ENCODE data around the gene UPF3A. TPM values are rescaled to one million over a fixed set of nuclear protein-coding genes. Genes with fewer than 3 reads are reported as not detected.
A peak's percentile ranks its signal among the peaks of the same experiment; 100 is the strongest.
"Not testable (repeated sequence)": the region's sequence is repeated elsewhere in the genome, so short reads cannot be mapped to it uniquely, and the experiment has no call there.

UPF3A gene
- total RNA-seq, 1 donor from 2014 or later = 19.5 TPM

DNA sequence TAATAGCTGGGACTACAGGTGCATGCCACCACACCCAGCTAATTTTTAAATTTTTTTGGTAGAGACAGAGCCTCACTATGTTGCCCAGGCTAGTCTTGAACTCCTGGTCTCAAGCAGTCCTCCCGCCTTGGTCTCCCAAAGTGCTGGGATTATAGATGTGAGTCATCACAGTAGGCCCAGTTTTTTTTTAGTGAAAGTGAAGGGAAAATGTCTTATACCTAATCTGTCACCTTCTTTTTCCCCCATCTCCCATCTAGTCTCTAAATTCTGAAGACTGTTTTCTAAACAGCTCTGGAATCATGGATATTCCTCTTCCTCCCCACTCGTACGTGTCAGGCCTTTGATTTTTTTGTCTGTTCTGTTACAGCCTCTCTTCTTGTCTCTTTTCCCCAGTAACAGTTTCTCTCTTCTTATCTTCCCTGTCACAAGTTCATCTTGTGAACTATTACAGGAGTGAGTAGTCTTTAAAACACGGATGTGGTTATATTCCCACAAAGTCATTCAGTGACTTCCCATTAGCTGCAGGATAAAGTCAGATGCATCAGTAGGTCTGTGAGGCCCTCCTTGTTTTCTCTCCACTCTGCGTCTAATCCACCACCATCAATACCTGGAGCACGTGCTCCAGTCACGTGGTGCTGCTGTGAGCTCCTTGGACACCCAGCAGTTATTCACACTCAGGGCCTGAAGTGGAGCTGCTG lies 43.8 kb upstream of the UPF3A start:
- H3K4me3 ChIP-seq (ENCODE audit: low read depth, low read length) = no peak overlapping the region
- TF ChIP-seq, protein P1, sequence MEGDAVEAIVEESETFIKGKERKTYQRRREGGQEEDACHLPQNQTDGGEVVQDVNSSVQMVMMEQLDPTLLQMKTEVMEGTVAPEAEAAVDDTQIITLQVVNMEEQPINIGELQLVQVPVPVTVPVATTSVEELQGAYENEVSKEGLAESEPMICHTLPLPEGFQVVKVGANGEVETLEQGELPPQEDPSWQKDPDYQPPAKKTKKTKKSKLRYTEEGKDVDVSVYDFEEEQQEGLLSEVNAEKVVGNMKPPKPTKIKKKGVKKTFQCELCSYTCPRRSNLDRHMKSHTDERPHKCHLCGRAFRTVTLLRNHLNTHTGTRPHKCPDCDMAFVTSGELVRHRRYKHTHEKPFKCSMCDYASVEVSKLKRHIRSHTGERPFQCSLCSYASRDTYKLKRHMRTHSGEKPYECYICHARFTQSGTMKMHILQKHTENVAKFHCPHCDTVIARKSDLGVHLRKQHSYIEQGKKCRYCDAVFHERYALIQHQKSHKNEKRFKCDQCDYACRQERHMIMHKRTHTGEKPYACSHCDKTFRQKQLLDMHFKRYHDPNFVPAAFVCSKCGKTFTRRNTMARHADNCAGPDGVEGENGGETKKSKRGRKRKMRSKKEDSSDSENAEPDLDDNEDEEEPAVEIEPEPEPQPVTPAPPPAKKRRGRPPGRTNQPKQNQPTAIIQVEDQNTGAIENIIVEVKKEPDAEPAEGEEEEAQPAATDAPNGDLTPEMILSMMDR (conservative IDR thresholded peaks at IDR 0.05; ENCODE audit: low read depth, low read length) = no peak
- DNase-seq (ENCODE audit: low read depth) = no peak

DNA sequence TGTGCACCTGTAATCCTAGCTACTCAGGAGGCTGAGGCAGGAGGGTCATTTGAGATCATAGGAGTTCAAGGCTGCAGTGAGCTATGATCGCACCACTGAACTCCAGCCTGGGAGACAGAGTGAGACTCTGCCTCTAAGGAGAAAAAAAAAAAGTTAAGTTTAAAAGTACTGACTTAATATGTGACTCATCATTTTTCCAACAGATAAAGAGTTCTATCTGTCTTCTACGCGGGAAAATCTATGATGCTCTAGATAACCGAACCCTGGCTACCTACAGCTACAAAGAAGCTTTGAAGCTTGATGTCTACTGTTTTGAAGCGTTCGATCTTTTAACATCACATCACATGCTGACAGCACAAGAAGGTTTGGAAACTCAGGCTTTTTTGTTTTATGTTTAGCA lies 39.5 kb upstream of the UPF3A start:
- TF ChIP-seq, protein P1 (conservative IDR thresholded peaks at IDR 0.05; ENCODE audit: low read depth, low read length) = no peak
- DNase-seq (ENCODE audit: low read depth) = no peak
- H3K4me3 ChIP-seq (ENCODE audit: low read depth, low read length) = no peak overlapping the region

DNA sequence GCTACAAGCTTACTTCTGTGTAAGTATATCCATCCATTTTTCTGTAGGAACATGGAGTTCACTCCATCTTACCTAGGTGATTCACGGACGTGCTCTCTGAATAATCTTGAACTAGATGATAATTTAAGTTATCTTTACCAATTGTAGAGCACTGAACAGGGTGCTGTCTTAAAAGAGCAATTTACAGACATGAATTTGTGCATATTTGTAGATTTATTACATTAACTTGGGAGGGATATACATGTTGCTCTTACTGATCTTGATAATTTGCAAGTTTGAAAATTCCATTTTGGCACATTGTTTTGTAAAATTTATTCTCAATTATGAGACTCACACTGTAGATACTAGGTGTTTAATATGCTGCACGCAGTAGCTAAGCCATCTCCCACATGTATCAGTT lies 37.4 kb upstream of the UPF3A start:
- TF ChIP-seq, protein P1 (conservative IDR thresholded peaks at IDR 0.05; ENCODE audit: low read depth, low read length) = no peak
- H3K4me3 ChIP-seq (ENCODE audit: low read depth, low read length) = no peak overlapping the region
- no peak for DNase-seq (ENCODE audit: low read depth)

DNA sequence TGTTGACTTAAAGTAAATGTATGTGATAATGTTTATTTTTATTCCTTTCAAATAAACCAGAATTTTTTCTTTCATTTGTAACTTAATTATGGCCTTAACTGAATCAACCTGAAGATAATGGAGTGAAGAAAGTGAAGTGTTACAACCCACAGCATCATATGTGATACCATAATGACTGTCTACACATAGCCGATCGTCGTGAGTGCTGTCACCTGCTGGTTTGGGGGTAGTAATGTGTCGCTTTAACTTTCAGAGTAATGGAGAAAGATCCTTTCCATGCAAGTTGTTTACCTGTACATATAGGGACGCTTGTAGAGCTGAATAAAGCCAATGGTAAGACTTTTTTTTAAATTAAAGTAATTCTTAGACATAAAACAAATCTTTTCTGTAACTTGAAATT lies 36.8 kb upstream of the UPF3A start:
- DNase-seq (ENCODE audit: low read depth) = no peak
- no peak overlapping the region for H3K4me3 ChIP-seq (ENCODE audit: low read depth, low read length)
- TF ChIP-seq, protein P1 (conservative IDR thresholded peaks at IDR 0.05; ENCODE audit: low read depth, low read length) = no peak

DNA sequence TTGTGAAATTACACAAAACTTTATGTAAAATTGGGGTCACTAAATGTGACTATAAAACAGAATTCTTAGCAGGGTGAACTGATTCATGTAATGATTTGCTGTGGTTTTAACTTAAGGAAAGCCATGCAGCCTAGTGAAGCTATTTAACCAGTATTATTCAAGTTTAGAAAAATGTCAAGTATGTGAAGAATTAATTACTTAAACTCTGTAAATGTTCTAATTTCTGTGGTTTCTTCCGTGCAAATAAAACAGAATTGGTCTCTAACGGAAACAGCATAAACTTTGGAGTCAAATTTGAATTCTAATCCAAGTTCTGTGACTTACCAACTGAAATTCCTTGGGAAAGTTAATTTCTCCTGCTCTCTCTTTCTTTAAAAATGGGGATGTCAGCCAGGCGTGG lies 33.4 kb upstream of the UPF3A start:
- peak; percentile 20 for DNase-seq (ENCODE audit: low read depth)
- TF ChIP-seq, protein P1 (conservative IDR thresholded peaks at IDR 0.05; ENCODE audit: low read depth, low read length) = no peak
- no peak overlapping the region for H3K4me3 ChIP-seq (ENCODE audit: low read depth, low read length)

DNA sequence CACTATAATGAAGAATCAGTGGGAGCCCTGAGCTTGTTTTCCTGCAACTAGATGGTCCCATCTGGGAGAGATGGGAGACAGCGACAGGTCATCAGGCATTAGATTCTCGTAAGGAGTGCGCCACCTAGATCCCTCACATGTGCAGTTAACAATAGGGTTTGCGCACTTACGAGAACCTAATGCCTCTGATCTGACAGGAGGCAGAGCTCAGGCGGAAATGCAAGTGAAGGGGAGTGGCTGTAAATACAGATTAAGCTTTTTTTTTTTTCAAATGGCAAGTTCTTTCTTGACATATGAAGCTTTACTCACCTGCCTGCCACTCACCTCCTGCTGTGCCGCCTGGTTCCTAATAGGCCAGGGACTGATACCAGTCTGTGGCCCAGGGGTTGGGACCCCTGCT lies 32.3 kb upstream of the UPF3A start:
- TF ChIP-seq, protein P1 (conservative IDR thresholded peaks at IDR 0.05; ENCODE audit: low read depth, low read length) = no peak
- H3K4me3 ChIP-seq (ENCODE audit: low read depth, low read length) = no peak overlapping the region
- no peak for DNase-seq (ENCODE audit: low read depth)

DNA sequence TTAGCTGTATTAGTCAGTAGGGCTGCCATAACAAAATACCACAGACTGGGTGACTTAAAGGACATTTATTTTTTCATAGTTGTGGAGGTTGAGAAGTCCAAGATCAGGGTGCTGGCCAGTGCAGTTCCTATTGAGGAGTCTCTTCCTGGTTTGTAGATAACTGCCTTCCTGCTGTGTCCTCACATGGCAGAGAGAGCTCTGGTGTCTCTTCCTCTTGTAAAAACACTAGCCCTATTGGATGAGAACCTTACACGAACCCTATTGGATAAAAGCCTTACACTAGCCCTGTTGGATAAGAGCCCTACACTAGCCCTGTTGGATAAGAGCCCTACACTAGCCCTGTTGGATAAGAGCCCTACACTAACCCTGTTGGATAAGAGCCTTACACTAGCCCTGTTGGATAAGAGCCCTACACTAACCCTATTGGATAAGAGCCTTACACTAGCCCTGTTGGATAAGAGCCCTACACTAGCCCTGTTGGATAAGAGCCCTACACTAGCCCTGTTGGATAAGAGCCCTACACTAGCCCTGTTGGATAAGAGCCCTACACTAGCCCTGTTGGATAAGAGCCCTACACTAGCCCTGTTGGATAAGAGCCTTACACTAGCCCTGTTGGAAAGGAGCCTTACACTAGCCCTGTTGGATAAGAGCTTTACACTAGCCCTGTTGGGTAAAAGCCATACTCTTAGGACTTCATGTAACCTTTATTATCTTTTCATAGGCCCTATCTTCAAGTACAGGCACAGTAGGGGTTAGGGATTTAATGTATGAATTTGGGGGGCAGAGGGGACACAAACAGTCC lies 29.6 kb upstream of the UPF3A start:
- DNase-seq (ENCODE audit: low read depth); H3K4me3 ChIP-seq (ENCODE audit: low read depth, low read length): not testable (repeated sequence)
